Activated CD8-positive, alpha-beta memory T cell treated with anti-CD3 and anti-CD28 coated beads, Interleukin-2, amount 10 ng/mL, durations not matched to agents 7 days and 5 days (primary cell): ENCODE results near the gene ACTRT2. TPM values are rescaled to one million over a fixed set of nuclear protein-coding genes. Genes with fewer than 3 reads are reported as not detected.

Experiments
- ATAC-seq: fragments of 150-1000 bp; cut with Tn5 transposase; one replicate; pipeline ENCODE4 v1.10.0; 2021; ENCODE audit warnings: moderate library complexity
- CTCF ChIA-PET: fragments of 350-600 bp; sonication (Branson Sonifier 250); formaldehyde crosslinking; loops from one replicate; lab custom pipeline; 2021; ENCODE audit warnings: antibody characterized with exemption; lab: Charles Lee
- DNase-seq: peaks from one replicate; pipeline ENCODE4 v3.0.0-alpha.2; 2020
- H3K27ac Mint-ChIP-seq: one replicate; pipeline ENCODE4 v1.8.0; 2021; ENCODE audit warnings: mild to moderate bottlenecking, mixed read lengths
- H3K27me3 Mint-ChIP-seq: one replicate; pipeline ENCODE4 v1.8.0; 2021; ENCODE audit warnings: mixed read lengths
- H3K36me3 Mint-ChIP-seq: one replicate; pipeline ENCODE4 v1.8.0; 2021; ENCODE audit warnings: mild to moderate bottlenecking, mixed read lengths
- H3K4me1 Mint-ChIP-seq: one replicate; pipeline ENCODE4 v1.8.0; 2021; ENCODE audit warnings: mixed read lengths
- H3K4me3 Mint-ChIP-seq: one replicate; pipeline ENCODE4 v1.8.0; 2021; ENCODE audit warnings: mild to moderate bottlenecking, moderate library complexity, mixed read lengths
- H3K9me3 Mint-ChIP-seq: one replicate; pipeline ENCODE4 v1.8.0; 2022; ENCODE audit warnings: low read depth, mixed read lengths
- total RNA-seq, 2 experiments: library from RNA; stranded (reverse); gene quantifications; one replicate each; pipeline ENCODE4 v1.2.3, GENCODE V29; 2021

ACTRT2 gene
- total RNA-seq, 2 experiments from 2014 or later, result not detected

DNA sequence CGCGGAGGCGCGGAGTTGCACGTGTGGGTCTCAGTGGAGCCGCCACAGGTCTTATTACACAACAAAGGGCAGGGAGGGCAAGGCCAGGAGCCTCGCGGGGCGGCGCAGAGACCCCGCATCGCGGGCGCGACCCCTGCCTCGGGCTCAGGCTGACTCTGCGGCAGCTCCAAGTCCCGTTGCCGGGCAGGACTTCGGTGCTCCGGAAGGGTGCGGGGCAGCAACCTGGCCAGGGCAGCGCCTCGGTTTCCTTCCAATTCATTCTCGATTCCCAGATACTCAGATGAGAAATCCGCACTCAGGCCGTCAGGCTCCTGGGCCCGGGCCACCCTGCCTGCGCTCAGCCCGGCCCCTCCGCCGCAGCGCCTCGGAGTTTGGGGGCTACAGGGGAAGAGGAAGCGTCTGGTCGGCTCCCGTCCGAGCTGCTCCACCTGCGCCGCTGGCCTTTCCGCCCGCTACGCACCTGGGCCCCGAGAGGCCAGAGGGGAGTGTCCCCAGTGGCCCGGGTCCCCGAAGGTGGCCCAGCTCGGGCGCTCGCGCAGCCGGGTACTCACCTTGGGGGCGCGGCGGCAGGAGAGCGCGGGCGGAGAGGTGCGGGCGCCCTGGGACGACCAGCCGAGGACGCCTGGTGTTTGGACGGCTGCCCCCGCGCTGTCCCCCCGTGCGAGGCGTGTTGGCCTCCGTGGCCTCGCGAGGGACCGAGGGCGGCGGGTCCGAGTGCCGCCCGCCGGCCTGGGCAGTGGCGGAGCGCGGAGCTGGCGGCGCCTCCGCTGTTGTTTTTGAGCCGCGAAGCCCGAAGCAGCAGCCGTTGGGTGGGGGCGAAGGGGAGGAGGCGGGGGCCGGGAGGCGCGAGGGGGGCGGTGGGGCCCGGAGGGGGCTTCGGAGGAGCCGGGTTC lies 46.6 kb downstream of the ACTRT2 start:
- H3K9me3 Mint-ChIP-seq, result no peaks in the 10 kb centered on the region
- CTCF ChIA-PET, result no interaction called here
- H3K4me3 Mint-ChIP-seq, result no peak overlapping the region
- H3K36me3 Mint-ChIP-seq, result peaks cover 2% of the 10 kb centered on the region
- DNase-seq (no peak), ATAC-seq (no peak)
- H3K27me3 Mint-ChIP-seq, result peaks cover 33% of the 10 kb centered on the region
- H3K4me1 Mint-ChIP-seq, result peaks cover 2% of the 10 kb centered on the region
- H3K27ac Mint-ChIP-seq, result no peak overlapping the region

DNA sequence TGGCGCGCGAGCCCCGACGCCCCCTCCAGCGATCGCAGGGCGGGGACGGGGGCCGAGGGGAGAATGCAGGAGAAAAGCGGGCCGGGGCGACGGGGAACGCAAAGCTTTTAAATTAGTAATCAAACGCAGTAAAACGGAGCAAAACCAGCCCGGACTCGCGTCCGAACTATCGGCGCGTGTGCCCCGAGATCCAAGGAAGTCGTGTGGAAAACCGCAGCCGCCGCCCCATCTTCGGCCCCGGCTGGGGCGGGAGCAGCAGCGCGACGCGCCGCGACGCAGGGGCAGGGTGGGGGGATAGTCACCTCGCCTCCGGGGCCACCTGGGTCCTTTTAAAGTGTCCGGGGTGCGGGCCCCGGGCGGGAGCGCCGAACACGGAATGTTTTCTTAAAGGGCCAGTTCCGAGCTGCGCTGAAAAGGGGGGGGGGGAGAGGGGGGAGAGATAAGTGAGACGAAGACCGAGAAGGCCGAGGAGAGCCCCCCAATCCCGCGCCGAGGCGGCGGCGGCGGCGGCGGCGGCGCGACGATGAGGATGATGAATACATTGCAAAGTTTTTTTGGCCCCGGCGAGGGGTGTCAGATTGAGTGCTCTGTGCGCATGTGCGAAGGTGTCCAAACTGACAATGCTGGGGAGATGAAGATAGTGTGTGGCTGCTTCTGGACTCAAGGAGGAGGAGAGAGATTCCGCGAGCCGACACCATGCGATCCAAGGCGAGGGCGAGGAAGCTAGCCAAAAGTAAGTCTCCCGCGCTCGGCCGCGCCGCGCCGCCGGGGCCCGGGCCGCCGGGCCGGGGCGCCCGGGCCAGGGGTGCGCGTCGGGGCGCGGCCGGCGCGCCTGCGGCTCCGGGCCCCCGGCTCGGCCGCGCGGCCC lies 47.5 kb downstream of the ACTRT2 start, which contains the start of gene PRDM16:
Gene PRDM16 (plus strand): TSS at position 640 of the 868 bp plus-strand sequence. CDS start 57 bp downstream, at position 697.
- peak within 1 kb of the TSS; percentile 55 for H3K4me3 Mint-ChIP-seq
- CTCF ChIA-PET, result no interaction called here
- H3K27me3 Mint-ChIP-seq, result peaks cover 36% of the 10 kb centered on the region
- H3K27ac Mint-ChIP-seq, result no peak within 1 kb of the TSS
- H3K9me3 Mint-ChIP-seq, result no peaks in the 10 kb centered on the region
- ATAC-seq (no peak), DNase-seq (no peak)
- H3K36me3 Mint-ChIP-seq, result peaks cover 2% of the 10 kb centered on the region
- peaks cover 2% of the 10 kb centered on the region for H3K4me1 Mint-ChIP-seq

- Mint-ChIP-seq H3K4me1 (peaks cover 2% of the 10 kb centered on the region), H3K27me3 (peaks cover 43% of the 10 kb centered on the region), H3K4me3 (no peak overlapping the region), H3K9me3 (no peaks in the 10 kb centered on the region), H3K27ac (no peak overlapping the region), H3K36me3 (peaks cover 2% of the 10 kb centered on the region)
- ATAC-seq (peak; percentile 51), DNase-seq (no peak)
- CTCF ChIA-PET, result no interaction called here
Observed at GRCh38 chr1:3069491-3070308, 48.4 kb downstream of the ACTRT2 start.

DNA sequence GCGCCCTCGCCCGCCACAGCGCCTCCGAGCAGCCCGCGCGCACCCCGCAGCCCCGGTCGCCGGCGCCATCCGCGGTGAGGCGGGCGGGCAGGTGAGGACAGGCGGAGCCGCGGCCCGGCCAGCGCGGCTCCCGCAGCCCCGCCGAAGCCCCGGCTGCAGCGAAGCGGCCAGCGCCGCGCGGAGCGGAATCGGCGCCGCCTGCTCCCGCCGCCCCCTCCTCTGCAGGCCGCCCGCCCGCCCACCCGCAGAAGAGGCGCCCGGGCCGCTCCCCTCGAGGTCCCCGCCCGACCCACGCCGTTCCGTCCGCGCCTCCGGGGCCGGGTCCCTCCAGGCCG lies 49.0 kb downstream of the ACTRT2 start:
- H3K4me3 Mint-ChIP-seq, result no peak overlapping the region
- ATAC-seq (no peak), DNase-seq (no peak)
- peaks cover 2% of the 10 kb centered on the region for H3K36me3 Mint-ChIP-seq
- no peaks in the 10 kb centered on the region for H3K9me3 Mint-ChIP-seq
- H3K27me3 Mint-ChIP-seq, result peaks cover 47% of the 10 kb centered on the region
- CTCF ChIA-PET, result no interaction called here
- no peak overlapping the region for H3K27ac Mint-ChIP-seq
- peaks cover 2% of the 10 kb centered on the region for H3K4me1 Mint-ChIP-seq

DNA sequence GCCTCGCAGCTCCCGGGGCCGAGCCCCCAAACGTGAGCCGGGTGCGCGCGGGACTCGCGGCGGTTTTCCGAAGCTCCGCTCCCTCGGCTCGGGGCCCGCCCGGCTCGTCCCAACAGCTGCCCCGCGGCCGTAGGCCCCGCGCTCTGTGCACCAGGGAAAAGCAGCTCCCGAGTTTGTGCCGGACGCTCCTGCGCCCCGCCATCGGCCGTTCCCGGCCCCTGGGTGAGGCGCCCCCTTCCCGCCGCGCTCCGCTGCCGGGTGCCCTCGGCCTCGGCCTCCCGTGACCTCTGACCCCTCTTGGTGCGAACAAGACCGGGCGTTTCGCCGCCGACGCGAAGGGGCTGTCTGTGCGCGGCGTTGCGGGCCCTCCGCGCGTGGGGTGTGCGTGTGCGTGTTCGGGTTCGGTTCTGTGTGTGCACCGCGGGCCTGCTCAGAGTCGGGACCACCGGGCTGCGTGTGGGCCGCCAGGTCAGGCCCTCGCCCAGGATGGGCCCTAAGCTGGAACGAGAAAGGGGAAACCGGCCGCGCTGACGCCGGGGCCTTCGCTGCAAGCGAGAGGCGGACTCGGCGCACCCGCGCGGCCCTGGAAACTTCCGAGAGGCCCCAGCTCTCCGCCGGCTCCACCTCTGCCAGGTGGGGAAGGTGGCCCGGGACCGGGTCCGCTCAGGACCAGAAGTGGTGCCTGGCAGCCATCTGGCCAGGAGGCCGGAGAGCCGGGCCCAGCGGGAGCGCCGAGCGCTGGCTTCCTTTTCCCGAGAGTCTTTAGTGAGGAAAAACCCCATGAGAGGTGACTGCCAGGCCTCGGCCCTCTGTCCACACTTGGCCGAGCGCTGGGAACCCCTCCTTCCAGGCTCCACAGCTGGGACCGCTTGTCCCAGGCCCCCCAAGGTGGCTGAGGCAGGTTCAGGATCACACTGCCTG lies 49.6 kb downstream of the ACTRT2 start:
- peaks cover 2% of the 10 kb centered on the region for H3K36me3 Mint-ChIP-seq
- no peak overlapping the region for H3K4me3 Mint-ChIP-seq
- H3K27ac Mint-ChIP-seq, result no peak overlapping the region

DNA sequence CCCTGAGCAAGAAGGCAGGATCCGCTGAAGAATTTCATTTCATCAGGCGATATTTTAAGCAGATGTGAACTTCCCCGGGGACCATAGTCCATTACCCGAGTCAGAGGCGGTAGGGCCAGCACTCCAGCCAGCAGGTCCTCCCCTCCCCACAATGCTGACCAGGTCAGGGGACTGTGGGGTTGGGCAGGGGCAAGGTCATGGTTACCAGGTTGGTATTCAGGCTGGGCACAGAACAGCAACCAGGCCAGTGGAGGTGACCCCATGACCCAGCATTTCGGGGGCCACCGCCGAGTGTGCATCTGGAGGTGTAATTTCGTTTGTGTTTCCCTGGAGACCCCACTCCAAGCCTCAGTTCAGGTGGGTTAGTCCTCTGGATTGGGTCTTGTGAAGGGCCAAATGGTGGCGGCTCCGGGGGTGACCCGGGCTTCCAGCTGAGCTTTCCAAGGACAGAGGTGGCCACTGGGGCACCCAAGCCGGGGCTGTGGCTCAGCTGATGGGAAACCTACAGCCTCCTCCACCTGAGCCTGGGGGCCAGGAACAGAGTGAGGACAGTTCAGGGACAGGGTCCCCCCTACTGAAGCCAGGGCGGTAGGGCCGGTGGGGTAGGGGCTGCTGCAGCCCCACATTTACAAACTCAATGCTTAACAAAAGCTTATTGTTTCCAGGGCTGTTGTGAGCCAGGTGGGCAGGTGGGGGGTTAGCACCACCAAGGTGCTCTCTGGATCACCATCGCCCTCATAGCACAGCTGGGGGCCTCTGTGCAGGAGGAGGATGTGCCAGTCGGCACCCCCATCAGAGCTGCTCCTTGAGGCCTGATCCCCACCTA lies 50.5 kb downstream of the ACTRT2 start:
- no peak overlapping the region for H3K27ac Mint-ChIP-seq
- no peak for ATAC-seq
- peaks cover 53% of the 10 kb centered on the region for H3K27me3 Mint-ChIP-seq
- peaks cover 2% of the 10 kb centered on the region for H3K4me1 Mint-ChIP-seq
- DNase-seq, result no peak
- no peak overlapping the region for H3K4me3 Mint-ChIP-seq
- CTCF ChIA-PET, result no interaction called here
- peaks cover 2% of the 10 kb centered on the region for H3K36me3 Mint-ChIP-seq
- H3K9me3 Mint-ChIP-seq, result no peaks in the 10 kb centered on the region

More for the DNA sequence above, 49.6 kb downstream of the ACTRT2 start:
- ATAC-seq (no peak), DNase-seq (no peak)
- no peaks in the 10 kb centered on the region for H3K9me3 Mint-ChIP-seq
- CTCF ChIA-PET, result no interaction called here
- H3K27me3 Mint-ChIP-seq, result peaks cover 50% of the 10 kb centered on the region
- peaks cover 2% of the 10 kb centered on the region for H3K4me1 Mint-ChIP-seq

Other genes with a start within 250 kb of the ACTRT2 start
- 1 to 10 TPM; 1.1 TPM for gene TTC34, start 219.8 kb upstream of the ACTRT2 start, total RNA-seq
- not detected for gene PRDM16, start 47.7 kb downstream of the ACTRT2 start, total RNA-seq